ENCODE measurements around the gene TENT4A. TPM values are rescaled to one million over a fixed set of nuclear protein-coding genes. Genes with fewer than 3 reads are reported as not detected.

Gene TENT4A
- total RNA-seq, 1 experiment from 2014 or later: 25.6 TPM

- H3K18ac ChIP-seq (ENCODE audit: insufficient read length, low read depth, low read length): no peak overlapping the region
Observed at GRCh38 chr5:6707852-6708251, 5.4 kb upstream of the TENT4A start.

More at GRCh38 chr5:6707852-6708251, 5.4 kb upstream of the TENT4A start:
- no peak overlapping the region for H4K91ac ChIP-seq (ENCODE audit: insufficient read length, low read depth, low read length)
- no peaks in the 10 kb centered on the region for H3K79me2 ChIP-seq (ENCODE audit: insufficient read depth, low read length)
- H4K5ac ChIP-seq (ENCODE audit: insufficient read length, low read depth, low read length): no peak overlapping the region
- H3K14ac ChIP-seq (ENCODE audit: insufficient read depth, low read length): no peak overlapping the region
- no peaks in the 10 kb centered on the region; a peak in 1 of 5 replicates for H3K9me3 Mint-ChIP-seq
- no peaks in the 10 kb centered on the region for H3K9me3 ChIP-seq (ENCODE audit: control insufficient read depth, low read depth, low read length)
- H3K4ac ChIP-seq (ENCODE audit: low read depth, low read length): no peak overlapping the region
- peaks cover 8 to 12% of the 10 kb centered on the region in 2 experiments for H3K4me1 Mint-ChIP-seq
- H2BK20ac ChIP-seq (ENCODE audit: low read depth, low read length, poor library complexity, severe bottlenecking): no peak overlapping the region
- H3K23ac ChIP-seq (ENCODE audit: insufficient read length, low read depth, low read length): no peak overlapping the region
- no peak overlapping the region for H2AK5ac ChIP-seq (ENCODE audit: insufficient read length, low read length)
- no peak for DNase-seq
- no peaks in the 10 kb centered on the region for H3K4me1 ChIP-seq (ENCODE audit: insufficient read depth, low read length)
- no peak overlapping the region for H3K9ac ChIP-seq (ENCODE audit: extremely low read depth, insufficient read length, low read length)
- H3K27ac ChIP-seq (ENCODE audit: insufficient read length, low read depth, low read length): no peak overlapping the region
- no peaks in the 10 kb centered on the region for H3K27me3 ChIP-seq (ENCODE audit: insufficient read depth, low read length)
- H3K23me2 ChIP-seq (ENCODE audit: insufficient read length, low read depth, low read length, poor library complexity, severe bottlenecking): peaks cover 8% of the 10 kb centered on the region
- H4K8ac ChIP-seq (replicated peaks; ENCODE audit: insufficient read length, low read depth, low read length): no peak overlapping the region
- no peak overlapping the region for H2BK120ac ChIP-seq (ENCODE audit: low read depth, low read length, poor library complexity, severe bottlenecking)
- H3K36me3 Mint-ChIP-seq (ENCODE audit: insufficient read depth in 1 of 3, low read depth in 3 of 3): no peaks in the 10 kb centered on the region; a peak in 1 of 7 replicates
- WGBS (ENCODE audit: extremely low coverage, insufficient read length, low lambda C conversion rate): no CpG with 5 or more reads among the region's 6 CpGs
- H3T11ph ChIP-seq (ENCODE audit: low read length): no peak overlapping the region
- H3K27me3 Mint-ChIP-seq (ENCODE audit: low read depth): peaks cover 20% of the 10 kb centered on the region
- no peak for TF ChIP-seq CTCF (conservative IDR thresholded peaks at IDR 0.05)
- no peak overlapping the region for H2BK5ac ChIP-seq (ENCODE audit: insufficient read length, low read length)
- H3K56ac ChIP-seq (ENCODE audit: insufficient read length, low read depth, low read length): no peak overlapping the region
- no peak overlapping the region for H2BK15ac ChIP-seq (ENCODE audit: low read depth, low read length)
- H3K4me2 ChIP-seq (ENCODE audit: insufficient read depth, insufficient read length, low read length): no peak overlapping the region
- no peak overlapping the region for H2AFZ ChIP-seq (ENCODE audit: low read length)
- H2BK12ac ChIP-seq (ENCODE audit: insufficient read length, low read depth, low read length): no peak overlapping the region
- H3K27ac Mint-ChIP-seq: no peak overlapping the region; a peak in 1 of 7 replicates
- no peaks in the 10 kb centered on the region for H3K79me1 ChIP-seq (ENCODE audit: insufficient read depth, low read depth, low read length, poor library complexity, severe bottlenecking)
- H3K4me3 Mint-ChIP-seq: no peak overlapping the region
- H4K20me1 ChIP-seq (ENCODE audit: control insufficient read depth, insufficient read depth, insufficient read length): no peaks in the 10 kb centered on the region
